IPS-18c (cell line): Measurements from ENCODE around the gene PLGLB1.
"Not testable (repeated sequence)": the region's sequence is repeated elsewhere in the genome, so short reads cannot be mapped to it uniquely, and the experiment has no call there.

Experiments
- H3K4me3 ChIP-seq: 2 replicates; pipeline ENCODE4 v1.7.0; 2013; ENCODE audit warnings: low read depth, mild to moderate bottlenecking, low read length, moderate library complexity; ENCODE audit not compliant: insufficient read depth
- H3K9me3 ChIP-seq: one replicate; pipeline ENCODE4 v1.6.1; 2013; ENCODE audit warnings: mild to moderate bottlenecking, low read length, moderate library complexity; ENCODE audit not compliant: control insufficient read depth, insufficient read depth

PLGLB1 gene

DNA sequence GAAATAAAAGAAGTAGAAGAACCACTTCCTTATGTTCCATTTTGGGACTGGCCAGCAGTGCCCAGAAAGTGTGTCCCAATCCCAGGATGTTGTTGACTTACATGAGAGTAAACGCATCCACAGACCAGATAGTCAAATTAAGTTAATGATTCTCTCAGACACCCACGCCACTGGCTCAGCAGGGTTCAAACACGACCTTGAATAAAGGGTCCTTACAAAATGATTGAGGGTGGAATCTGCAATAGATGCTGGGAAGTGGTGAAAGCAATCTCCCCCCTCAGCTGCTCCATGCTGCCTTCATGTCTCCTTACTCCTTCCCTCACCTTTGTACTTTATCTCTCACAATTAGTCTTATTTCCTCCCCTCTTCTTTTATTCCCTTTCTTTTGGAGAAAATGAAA lies at the start of gene PLGLB1:
TSS of gene PLGLB1 (minus strand) at position 101 of the 400 bp plus-strand sequence. CDS start at position 40, 61 bp downstream.
- H3K4me3 ChIP-seq, H3K9me3 ChIP-seq: not testable (repeated sequence)

- H3K4me3 ChIP-seq, H3K9me3 ChIP-seq: not testable (repeated sequence)
These were observed 42.7 kb upstream of the PLGLB1 start for GRCh38 chr2:87064305-87064704.

GRCh38 chr2:87063431-87063830 lies 41.8 kb upstream of the PLGLB1 start:
- H3K9me3 ChIP-seq, H3K4me3 ChIP-seq: not testable (repeated sequence)

- not testable (repeated sequence) for H3K4me3 ChIP-seq
These were observed 39.9 kb upstream of the PLGLB1 start for GRCh38 chr2:87061519-87061918.

GRCh38 chr2:87057606-87058005 lies 36.0 kb upstream of the PLGLB1 start:
- H3K9me3 ChIP-seq, H3K4me3 ChIP-seq: not testable (repeated sequence)

More at GRCh38 chr2:87061519-87061918, 39.9 kb upstream of the PLGLB1 start:
- not testable (repeated sequence) for H3K9me3 ChIP-seq

GRCh38 chr2:87056843-87057242 lies 35.2 kb upstream of the PLGLB1 start:
- not testable (repeated sequence) for H3K9me3 ChIP-seq

DNA sequence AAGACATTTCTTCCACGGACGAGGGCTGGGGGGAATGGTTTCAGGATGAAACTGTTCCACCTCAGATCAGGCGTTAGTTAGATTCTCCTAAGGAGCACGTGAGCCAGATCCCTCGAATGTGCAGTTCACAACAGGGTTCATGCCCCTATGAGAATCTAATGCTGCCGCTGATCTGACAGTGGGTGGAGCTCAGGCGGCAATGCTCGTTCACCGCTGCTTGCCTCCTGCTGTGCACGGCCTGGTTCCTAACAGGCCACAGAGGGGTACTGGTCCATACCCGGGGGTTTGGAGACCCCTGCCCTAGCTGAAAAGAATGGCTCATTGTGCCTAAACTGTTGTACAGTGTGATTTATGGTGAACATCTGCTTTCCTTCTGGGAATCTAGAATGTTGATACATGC lies 34.8 kb upstream of the PLGLB1 start:
- not testable (repeated sequence) for H3K9me3 ChIP-seq, H3K4me3 ChIP-seq

More at GRCh38 chr2:87056843-87057242, 35.2 kb upstream of the PLGLB1 start:
- H3K4me3 ChIP-seq, result not testable (repeated sequence)

GRCh38 chr2:87054375-87054774 lies 32.7 kb upstream of the PLGLB1 start:
- not testable (repeated sequence) for H3K9me3 ChIP-seq, H3K4me3 ChIP-seq

- H3K4me3 ChIP-seq, H3K9me3 ChIP-seq: not testable (repeated sequence)
These were observed 19.8 kb upstream of the PLGLB1 start for GRCh38 chr2:87041321-87041978.

- H3K4me3 ChIP-seq, H3K9me3 ChIP-seq: not testable (repeated sequence)
These were observed 7.0 kb upstream of the PLGLB1 start for GRCh38 chr2:87028607-87029006.

DNA sequence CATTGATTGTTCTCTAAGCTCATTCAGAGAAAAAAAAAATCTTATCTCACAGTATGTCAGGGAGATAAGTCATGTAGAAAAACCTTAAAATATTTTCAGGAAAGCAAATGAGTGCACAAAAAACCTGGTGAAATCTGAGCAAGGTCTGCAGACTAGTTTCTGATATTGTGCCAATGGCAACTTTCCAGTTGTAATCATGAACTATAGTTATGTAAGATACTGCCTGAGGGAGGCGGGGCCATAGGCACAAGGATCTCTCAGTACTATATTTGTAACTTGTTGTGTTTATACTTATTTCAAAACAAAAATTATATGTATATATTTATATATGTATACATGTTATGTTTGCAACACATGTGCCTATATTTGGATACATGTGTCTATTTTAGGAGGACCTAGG lies 5.2 kb upstream of the PLGLB1 start:
- not testable (repeated sequence) for H3K4me3 ChIP-seq, H3K9me3 ChIP-seq

DNA sequence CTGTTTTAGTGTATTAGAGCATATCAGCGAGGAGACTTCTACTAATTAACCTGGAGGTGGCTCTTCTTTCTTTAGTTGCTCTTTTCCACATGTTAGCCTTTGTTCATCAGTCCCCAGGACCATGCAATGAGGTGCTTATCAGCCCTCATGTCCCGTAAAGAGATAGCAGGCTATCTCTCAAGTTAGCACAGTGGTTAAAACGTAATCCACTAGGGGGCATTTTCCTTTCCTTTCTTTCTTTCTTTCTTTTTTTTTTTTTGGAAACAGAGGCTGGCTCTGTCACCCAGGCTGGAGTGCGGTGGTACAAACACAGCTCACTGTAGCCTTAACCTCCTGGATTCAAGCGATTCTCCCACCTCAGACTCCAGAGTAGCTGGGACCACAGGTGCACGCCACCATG lies 4.3 kb upstream of the PLGLB1 start:
- H3K9me3 ChIP-seq, H3K4me3 ChIP-seq: not testable (repeated sequence)

DNA sequence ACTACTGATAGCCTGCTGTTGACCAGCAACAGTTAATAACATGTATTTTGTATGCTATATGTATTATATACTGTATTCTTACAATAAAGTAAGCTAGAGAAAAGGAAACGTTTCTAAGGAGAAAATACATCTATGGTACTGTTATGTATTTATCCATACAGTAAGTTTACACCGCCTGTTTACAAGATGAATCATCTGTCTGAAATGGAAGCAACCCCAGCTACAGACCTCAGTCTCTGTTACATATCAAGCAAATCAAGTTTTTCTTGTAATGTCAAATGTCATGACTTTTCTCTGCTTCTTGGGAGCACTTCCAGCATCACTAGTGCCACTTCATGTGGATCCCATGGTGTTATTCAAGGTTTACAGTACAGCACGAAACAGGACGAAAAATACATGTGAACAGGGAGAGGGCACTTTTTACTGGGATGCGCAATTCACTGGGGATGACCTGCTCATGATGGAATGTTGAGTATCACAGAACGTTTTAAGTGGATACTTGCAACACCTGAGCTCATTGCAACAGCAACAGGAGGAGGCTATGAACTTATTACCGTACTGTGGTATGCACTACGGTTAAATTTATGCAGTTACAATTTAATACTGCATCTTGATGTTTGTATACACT lies 2.5 kb upstream of the PLGLB1 start:
- H3K4me3 ChIP-seq, H3K9me3 ChIP-seq: not testable (repeated sequence)

DNA sequence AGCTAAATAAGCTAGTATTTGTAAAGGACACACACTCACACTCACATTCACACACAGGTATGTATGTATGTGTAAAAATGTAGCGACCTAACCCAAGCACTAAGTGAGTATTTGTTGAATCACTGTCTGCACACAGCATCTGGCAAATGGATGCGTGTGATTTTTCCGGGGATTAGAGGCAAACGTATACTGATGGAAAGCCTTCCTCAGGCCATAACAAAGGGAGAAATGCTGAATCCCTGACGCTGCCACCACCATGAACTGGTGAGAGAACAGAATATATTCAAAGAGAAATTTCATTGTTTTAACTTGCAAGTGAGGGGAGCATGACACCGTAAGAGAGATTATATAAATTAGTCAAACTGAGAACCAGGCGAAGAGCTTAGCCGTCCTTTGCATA lies 601 bp downstream of the PLGLB1 start:
- H3K4me3 ChIP-seq, H3K9me3 ChIP-seq: not testable (repeated sequence)

- not testable (repeated sequence) for H3K4me3 ChIP-seq, H3K9me3 ChIP-seq
These were observed 2.6 kb downstream of the PLGLB1 start for GRCh38 chr2:87019053-87019452.

- not testable (repeated sequence) for H3K4me3 ChIP-seq, H3K9me3 ChIP-seq
These were observed 7.0 kb downstream of the PLGLB1 start for GRCh38 chr2:87014489-87015169.

DNA sequence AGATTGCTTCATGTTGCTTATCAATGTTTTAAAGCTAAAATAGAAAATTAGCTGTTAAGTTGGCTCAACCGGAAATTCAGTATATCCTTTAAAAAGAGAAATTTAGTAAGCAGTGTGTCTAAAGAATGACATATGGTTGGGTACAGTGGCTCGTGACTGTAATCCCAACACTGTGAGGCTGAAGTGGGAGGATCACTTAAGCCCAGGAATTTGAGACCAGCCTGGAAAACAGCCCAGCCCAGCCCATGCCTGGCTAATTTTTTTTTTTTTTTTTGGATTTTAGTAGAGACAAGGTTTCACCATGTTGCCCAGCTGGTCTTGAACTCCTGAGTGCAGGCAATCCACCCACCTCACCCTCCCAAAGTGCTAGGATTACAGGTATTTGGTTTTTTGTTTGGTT lies 17.2 kb downstream of the PLGLB1 start:
- not testable (repeated sequence) for H3K4me3 ChIP-seq, H3K9me3 ChIP-seq
